SW 1271 (cell line): ENCODE measurements around the gene SLC9C2.
A peak's percentile ranks its signal among the peaks of the same experiment; 100 is the strongest.
"Not testable (repeated sequence)": the region's sequence is repeated elsewhere in the genome, so short reads cannot be mapped to it uniquely, and the experiment has no call there.

Source experiments
- DNase-seq, 2 experiments: peaks; one replicate each; lab custom pipeline; 2025; lab: John Stamatoyannopoulos, UW

Gene SLC9C2

GRCh38 chr1:173525926-173526325 is 76.9 kb downstream of the SLC9C2 start:
- DNase-seq: no peak

- no peak for DNase-seq
Measured at GRCh38 chr1:173523329-173523728, 79.5 kb downstream of the SLC9C2 start.

GRCh38 chr1:173520799-173521198 is 82.1 kb downstream of the SLC9C2 start:
- no peak for DNase-seq

- DNase-seq: not testable (repeated sequence)
Measured at GRCh38 chr1:173514503-173514902, 88.4 kb downstream of the SLC9C2 start.

GRCh38 chr1:173509797-173510196 is 93.1 kb downstream of the SLC9C2 start:
- DNase-seq: no peak

GRCh38 chr1:173508541-173508940 is 94.3 kb downstream of the SLC9C2 start:
- no peak for DNase-seq

GRCh38 chr1:173507847-173508209 is 95.0 kb downstream of the SLC9C2 start:
- no peak for DNase-seq

GRCh38 chr1:173507205-173507846 is 95.5 kb downstream of the SLC9C2 start:
- peak in 1 of 2 experiments; percentile 25 for DNase-seq

GRCh38 chr1:173506437-173506836 is 96.4 kb downstream of the SLC9C2 start:
- DNase-seq: no peak

GRCh38 chr1:173505391-173505790 is 97.5 kb downstream of the SLC9C2 start:
- no peak for DNase-seq

GRCh38 chr1:173504268-173504667 is 98.6 kb downstream of the SLC9C2 start:
- DNase-seq: no peak

GRCh38 chr1:173503391-173503790 is 99.5 kb downstream of the SLC9C2 start:
- no peak for DNase-seq

GRCh38 chr1:173502104-173502503 is 100.8 kb downstream of the SLC9C2 start:
- no peak for DNase-seq

GRCh38 chr1:173499729-173500128 is 103.1 kb downstream of the SLC9C2 start:
- no peak for DNase-seq

GRCh38 chr1:173496757-173497320 is 106.0 kb downstream of the SLC9C2 start:
- DNase-seq: no peak

GRCh38 chr1:173495609-173496267 is 107.1 kb downstream of the SLC9C2 start:
- no peak for DNase-seq

- DNase-seq: not testable (repeated sequence)
Measured at GRCh38 chr1:173493125-173493524, 109.7 kb downstream of the SLC9C2 start.

GRCh38 chr1:173491508-173491907 is 111.4 kb downstream of the SLC9C2 start:
- DNase-seq: no peak

- no peak for DNase-seq
Measured at GRCh38 chr1:173489929-173490328, 112.9 kb downstream of the SLC9C2 start.

- DNase-seq: no peak
Measured at GRCh38 chr1:173489149-173489600, 113.7 kb downstream of the SLC9C2 start.

- DNase-seq: no peak
Measured at GRCh38 chr1:173488001-173488400, 114.9 kb downstream of the SLC9C2 start.

- no peak for DNase-seq
Measured at GRCh38 chr1:173485401-173485800, 117.5 kb downstream of the SLC9C2 start.

GRCh38 chr1:173484276-173484675 is 118.6 kb downstream of the SLC9C2 start:
- no peak for DNase-seq
